Mammary epithelial cell (primary cell): ENCODE data around the gene HSH2D.

Experiments
- CTCF ChIP-seq, 2 donors: IDR thresholded peaks in 1 of 2; conservative IDR thresholded peaks in 1 of 2; 2 replicates each; pipeline ENCODE4 v1.5.1; 2011 to 2012; ENCODE audit warnings: inconsistent platforms in 2 of 2, low read length in 2 of 2, mild to moderate bottlenecking in 2 of 2, control low read depth in 1 of 2, low read depth in 1 of 2; ENCODE audit not compliant: insufficient read depth in 1 of 2; ENCODE audit errors: extremely low read depth in 1 of 2
- EZH2 ChIP-seq: IDR thresholded peaks from 2 replicates; pipeline ENCODE4 v1.6.1; 2012; ENCODE audit warnings: low read length, inconsistent platforms, borderline replicate concordance

GRCh38 chr19:16170134-16170533 is 26.6 kb downstream of the HSH2D start:
- TF ChIP-seq CTCF (conservative IDR thresholded peaks at IDR 0.05 in 1 of 2, IDR thresholded peaks at IDR 0.05 in 1 of 2; ENCODE audit: extremely low read depth in 1 of 2, insufficient read depth in 1 of 2, low read depth in 1 of 2, low read length in 2 of 2): no peak
- TF ChIP-seq EZH2: no peak
